Fibroblast of villous mesenchyme (primary cell): ENCODE measurements around the gene TXNRD2. TPM values are rescaled to one million over a fixed set of nuclear protein-coding genes. Genes with fewer than 3 reads are reported as not detected.

Experiments
- DNase-seq: peaks from one replicate; pipeline ENCODE4 v3.0.0-alpha.2; 2010; ENCODE audit warnings: low read depth
- H3K4me3 ChIP-seq: 2 replicates; pipeline ENCODE4 v1.5.1; 2011; ENCODE audit warnings: low read depth, mild to moderate bottlenecking, low read length
- total RNA-seq: library from RNA; depleted of rRNA; stranded (reverse); fragments of >200 nt; gene quantifications from 2 replicates; pipeline ENCODE4 v1.2.3, GENCODE V29; 2012
- TF ChIP-seq, protein P1 (sequence below): IDR thresholded peaks from 2 replicates; pipeline ENCODE4 v1.5.1; 2012; ENCODE audit warnings: low read depth, mild to moderate bottlenecking, low read length; ENCODE audit not compliant: insufficient read depth

Gene TXNRD2
- total RNA-seq, 1 donor, result 39.3 TPM

DNA sequence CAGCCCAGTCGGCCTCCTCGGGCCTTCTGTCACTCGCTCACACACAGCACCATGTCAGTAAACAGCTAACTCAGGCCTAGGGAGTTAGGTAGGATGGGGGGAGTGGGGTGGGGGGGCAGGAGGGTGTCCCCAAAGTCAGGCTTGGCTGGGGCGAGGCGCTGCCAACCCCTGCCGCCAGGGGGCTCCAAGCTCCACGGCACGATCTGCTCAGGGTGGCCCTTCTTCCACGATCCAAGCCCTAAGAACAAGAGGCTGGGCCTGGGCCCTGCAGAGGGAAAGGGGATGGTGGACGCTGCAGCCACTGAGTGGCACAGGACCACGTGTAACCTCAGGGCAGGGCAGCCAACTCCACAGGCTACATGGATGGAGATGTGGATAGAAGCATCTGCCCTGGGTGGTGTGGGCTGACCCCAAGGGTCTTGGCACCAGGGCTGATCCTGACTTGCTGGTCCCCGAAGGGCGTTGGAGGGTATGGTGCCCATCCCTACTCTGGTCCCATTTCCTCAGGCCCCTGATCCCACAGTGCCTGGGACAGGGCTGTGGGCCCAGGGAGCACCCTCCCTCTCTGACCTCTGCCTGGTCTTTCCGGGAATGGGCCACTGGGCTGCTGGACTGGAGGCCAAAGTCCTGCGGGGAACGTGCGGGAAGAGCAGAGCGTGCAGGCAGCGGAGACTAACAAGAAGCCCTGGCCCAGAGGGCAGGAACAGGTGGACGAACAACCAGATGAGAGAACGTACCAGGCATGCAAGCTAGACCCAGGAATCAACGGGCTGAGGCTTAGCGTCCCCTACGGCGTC lies 29.1 kb upstream of the TXNRD2 start:
- peak; percentile 57 for DNase-seq
- TF ChIP-seq, protein P1, sequence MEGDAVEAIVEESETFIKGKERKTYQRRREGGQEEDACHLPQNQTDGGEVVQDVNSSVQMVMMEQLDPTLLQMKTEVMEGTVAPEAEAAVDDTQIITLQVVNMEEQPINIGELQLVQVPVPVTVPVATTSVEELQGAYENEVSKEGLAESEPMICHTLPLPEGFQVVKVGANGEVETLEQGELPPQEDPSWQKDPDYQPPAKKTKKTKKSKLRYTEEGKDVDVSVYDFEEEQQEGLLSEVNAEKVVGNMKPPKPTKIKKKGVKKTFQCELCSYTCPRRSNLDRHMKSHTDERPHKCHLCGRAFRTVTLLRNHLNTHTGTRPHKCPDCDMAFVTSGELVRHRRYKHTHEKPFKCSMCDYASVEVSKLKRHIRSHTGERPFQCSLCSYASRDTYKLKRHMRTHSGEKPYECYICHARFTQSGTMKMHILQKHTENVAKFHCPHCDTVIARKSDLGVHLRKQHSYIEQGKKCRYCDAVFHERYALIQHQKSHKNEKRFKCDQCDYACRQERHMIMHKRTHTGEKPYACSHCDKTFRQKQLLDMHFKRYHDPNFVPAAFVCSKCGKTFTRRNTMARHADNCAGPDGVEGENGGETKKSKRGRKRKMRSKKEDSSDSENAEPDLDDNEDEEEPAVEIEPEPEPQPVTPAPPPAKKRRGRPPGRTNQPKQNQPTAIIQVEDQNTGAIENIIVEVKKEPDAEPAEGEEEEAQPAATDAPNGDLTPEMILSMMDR, result peak; percentile 82
- no peak overlapping the region for H3K4me3 ChIP-seq

DNA sequence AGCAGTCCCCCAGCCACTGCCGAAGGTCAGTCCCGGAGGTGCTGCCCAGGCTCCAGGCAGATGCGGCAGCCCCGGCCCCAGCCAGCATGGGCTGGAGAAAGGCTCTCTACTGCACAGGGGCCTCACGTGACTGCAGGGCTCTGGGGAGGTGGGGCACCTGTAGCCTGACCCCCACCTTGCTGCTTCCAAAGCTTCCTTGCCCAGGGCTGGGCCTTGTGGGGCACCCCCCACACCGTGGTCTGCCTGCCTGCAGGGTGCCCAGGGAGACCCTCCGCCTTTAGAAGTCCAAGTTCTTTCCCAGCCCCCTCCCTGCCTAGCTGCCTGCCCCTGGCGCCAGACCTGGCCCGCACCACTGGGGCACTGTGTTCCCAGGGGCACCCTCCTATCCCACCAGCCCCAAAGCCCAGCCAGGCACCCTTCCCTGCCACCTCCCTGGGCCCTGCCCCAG lies 28.4 kb upstream of the TXNRD2 start:
- DNase-seq, result no peak
- TF ChIP-seq, protein P1, result no peak
- H3K4me3 ChIP-seq, result no peak overlapping the region

DNA sequence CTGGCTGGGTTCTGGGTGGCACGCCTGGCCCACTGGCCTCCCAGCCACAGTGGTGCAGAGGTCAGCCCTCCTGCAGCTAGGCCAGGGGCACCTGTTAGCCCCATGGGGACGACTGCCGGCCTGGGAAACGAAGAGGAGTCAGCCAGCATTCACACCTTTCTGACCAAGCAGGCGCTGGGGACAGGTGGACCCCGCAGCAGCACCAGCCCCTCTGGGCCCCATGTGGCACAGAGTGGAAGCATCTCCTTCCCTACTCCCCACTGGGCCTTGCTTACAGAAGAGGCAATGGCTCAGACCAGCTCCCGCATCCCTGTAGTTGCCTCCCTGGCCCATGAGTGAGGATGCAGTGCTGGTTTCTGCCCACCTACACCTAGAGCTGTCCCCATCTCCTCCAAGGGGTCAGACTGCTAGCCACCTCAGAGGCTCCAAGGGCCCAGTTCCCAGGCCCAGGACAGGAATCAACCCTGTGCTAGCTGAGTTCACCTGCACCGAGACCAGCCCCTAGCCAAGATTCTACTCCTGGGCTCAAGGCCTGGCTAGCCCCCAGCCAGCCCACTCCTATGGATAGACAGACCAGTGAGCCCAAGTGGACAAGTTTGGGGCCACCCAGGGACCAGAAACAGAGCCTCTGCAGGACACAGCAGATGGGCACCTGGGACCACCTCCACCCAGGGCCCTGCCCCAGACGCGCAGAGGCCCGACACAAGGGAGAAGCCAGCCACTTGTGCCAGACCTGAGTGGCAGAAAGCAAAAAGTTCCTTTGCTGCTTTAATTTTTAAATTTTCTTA lies 27.7 kb upstream of the TXNRD2 start:
- H3K4me3 ChIP-seq, result no peak overlapping the region
- TF ChIP-seq, protein P1, result no peak
- no peak for DNase-seq

DNA sequence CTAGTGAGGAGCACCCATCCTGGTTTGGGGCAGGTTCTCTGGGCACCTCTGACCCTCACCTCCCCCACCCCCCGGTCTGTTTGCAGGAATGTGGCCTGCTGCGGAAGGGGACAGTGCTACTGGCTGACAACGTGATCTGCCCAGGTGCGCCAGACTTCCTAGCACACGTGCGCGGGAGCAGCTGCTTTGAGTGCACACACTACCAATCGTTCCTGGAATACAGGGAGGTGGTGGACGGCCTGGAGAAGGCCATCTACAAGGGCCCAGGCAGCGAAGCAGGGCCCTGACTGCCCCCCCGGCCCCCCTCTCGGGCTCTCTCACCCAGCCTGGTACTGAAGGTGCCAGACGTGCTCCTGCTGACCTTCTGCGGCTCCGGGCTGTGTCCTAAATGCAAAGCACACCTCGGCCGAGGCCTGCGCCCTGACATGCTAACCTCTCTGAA lies 26.9 kb upstream of the TXNRD2 start:
- H3K4me3 ChIP-seq, result no peak overlapping the region
- TF ChIP-seq, protein P1, result no peak
- no peak for DNase-seq

DNA sequence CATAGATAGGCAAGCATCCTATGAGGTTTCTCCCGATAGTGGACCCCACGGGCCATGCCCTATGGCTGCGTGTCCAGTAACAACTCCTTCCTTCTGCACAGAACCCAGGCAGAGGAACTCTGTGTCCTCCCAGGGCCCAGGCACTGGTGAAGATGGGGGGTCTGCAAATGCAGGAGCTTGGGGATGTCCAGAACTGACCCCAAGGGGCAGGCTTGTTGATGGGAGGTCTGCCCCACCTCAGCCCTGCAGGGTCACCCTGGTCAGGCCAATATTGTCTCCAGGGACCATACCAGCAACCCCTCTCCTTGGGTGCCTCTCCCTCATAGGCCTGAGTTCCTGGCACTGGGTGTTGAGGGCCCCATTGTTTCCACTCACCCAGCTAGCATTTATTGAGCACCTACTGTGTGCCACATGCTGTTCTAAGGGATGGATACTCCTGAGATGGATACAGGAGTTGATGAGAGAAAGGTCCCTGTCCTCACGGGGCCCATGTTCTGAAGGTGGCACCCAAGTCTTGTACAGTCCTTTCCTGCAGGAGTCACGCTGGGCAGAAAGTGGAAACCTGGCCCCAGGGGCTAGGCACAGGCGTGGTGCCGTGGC lies 26.3 kb upstream of the TXNRD2 start:
- TF ChIP-seq, protein P1, result no peak
- no peak for DNase-seq

DNA sequence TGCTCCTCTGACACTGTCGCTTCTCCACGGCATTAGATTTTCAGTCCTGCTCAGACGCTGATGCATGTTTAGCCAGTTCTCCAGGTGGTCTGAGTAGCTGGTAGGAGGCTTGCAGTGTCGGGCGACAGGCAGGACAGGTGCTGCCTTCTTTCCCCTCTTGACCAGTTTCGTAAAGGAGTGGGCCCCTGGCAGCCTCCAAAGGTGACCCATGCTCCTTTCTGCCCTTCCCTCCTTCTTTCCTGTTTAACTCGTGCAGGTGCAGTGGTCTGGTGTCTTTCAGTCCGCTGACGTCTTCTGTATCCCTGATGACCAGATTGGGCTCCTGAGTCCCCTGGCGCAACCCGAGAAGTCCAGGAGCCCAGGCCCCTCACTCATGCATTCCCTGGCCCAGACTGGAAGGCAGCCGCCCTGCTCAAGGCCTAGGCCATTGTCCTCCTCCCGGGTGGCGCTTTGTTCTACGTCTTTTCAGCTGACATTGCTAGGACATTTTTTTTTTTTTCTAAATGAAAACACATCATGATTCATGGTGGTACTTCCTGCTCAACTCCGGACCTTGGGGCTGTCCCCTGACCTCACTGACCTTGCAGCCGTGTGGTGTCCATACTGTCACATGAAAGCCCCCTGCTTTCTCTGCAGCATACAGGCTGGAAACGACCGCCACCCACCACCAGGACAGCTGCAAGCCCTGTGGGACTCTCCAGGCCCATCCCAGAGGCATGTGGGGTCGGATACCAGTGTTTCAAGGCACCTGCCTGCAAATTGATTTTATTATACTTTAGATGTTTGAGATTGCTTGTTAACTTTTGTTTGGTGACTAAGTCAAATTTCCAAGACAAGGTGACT lies 25.5 kb upstream of the TXNRD2 start:
- H3K4me3 ChIP-seq, result no peak overlapping the region
- TF ChIP-seq, protein P1, result no peak
- no peak for DNase-seq

More for the DNA sequence above, 26.3 kb upstream of the TXNRD2 start:
- H3K4me3 ChIP-seq, result no peak overlapping the region
